ENCODE results near the gene HSPA6.
"Not testable (repeated sequence)": the region's sequence is repeated elsewhere in the genome, so short reads cannot be mapped to it uniquely, and the experiment has no call there.

HSPA6 gene

DNA sequence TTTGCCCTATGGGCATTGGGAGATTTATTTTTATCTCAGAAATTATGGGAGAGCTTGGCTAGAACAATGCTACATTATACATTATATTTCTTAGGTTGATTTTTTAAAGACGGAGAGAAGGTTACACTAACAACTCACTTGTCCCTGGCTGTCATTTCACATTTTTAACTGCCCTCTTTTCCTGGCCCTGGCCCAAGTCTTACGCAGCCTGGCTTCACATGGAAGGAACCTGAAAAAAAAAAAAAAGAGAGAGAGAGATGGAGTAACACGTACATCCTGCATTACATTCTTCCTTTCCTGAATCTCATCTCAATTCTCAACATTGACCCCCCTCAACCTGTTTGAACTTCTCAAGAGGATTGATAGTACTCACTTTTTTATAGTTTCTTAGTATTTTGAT is 4.2 kb downstream of the HSPA6 start:
- H3K4me3 ChIP-seq (ENCODE audit: low read depth in 1 of 2, low read length in 2 of 2); H3K4me1 ChIP-seq (ENCODE audit: insufficient read depth, low read length); H3K27ac ChIP-seq (ENCODE audit: low read depth, low read length); H3K27me3 ChIP-seq (ENCODE audit: control insufficient read depth in 1 of 2, insufficient read depth in 2 of 2, low read length in 2 of 2); H3K9me3 ChIP-seq (ENCODE audit: low read length); H3K36me3 ChIP-seq (ENCODE audit: insufficient read depth, low read length); H3K9ac ChIP-seq (ENCODE audit: low read length): not testable (repeated sequence)

DNA sequence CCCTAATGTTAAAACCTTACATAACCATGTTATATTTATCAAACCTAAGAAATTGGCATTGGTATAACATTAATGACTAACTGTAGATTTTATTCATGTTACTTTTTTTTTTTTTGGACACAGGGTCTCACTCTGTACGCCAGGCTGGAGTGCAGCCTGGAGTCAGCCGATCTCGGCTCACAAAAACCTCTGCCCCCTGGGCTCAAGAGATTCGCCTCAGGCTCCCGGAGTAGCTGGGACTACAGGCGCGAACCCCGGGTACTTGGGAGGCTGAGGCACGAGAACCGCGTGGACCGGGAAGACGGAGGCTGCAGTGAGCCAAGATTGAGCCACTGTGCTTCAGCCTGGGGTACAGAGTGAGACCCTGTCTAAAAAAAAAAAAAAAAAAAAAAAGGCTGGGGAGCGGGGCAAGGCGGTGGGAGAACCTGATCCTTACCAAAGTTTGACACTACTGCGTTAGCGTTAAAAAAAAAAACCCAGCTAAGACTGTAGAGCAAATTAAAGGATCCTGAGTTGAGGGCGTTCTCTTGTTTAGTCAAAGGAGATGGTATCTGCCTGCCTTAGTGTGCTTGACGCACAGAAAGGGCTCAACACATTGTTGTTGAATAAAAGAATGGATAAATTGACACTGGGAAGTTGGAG is 5.2 kb downstream of the HSPA6 start:
- H3K4me3 ChIP-seq (ENCODE audit: low read depth in 1 of 2, low read length in 2 of 2): peak overlapping the region; percentile 13 to 83
- not testable (repeated sequence) for H3K9ac ChIP-seq (ENCODE audit: low read length); H3K4me1 ChIP-seq (ENCODE audit: insufficient read depth, low read length); H3K36me3 ChIP-seq (ENCODE audit: insufficient read depth, low read length); H3K9me3 ChIP-seq (ENCODE audit: low read length); H3K27ac ChIP-seq (ENCODE audit: low read depth, low read length); H3K27me3 ChIP-seq (ENCODE audit: control insufficient read depth in 1 of 2, insufficient read depth in 2 of 2, low read length in 2 of 2)

DNA sequence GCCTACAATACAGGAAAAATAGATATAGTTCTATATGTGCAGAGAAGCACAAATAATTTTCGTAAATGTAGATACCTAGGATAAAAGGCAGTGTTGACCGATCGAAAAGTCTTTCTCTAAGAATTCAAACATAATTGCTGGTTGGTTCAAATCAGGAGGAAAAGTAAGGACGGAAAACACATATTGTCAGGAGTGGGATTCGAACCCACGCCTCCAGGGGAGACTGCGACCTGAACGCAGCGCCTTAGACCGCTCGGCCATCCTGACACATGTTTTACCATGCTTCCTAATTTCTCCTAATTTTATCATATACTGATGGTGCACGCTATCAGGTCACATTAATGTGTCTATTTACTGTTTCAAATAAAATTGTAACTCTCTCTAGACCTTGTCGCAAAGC is 5.8 kb downstream of the HSPA6 start:
- H3K9ac ChIP-seq (ENCODE audit: low read length): not testable (repeated sequence)

DNA sequence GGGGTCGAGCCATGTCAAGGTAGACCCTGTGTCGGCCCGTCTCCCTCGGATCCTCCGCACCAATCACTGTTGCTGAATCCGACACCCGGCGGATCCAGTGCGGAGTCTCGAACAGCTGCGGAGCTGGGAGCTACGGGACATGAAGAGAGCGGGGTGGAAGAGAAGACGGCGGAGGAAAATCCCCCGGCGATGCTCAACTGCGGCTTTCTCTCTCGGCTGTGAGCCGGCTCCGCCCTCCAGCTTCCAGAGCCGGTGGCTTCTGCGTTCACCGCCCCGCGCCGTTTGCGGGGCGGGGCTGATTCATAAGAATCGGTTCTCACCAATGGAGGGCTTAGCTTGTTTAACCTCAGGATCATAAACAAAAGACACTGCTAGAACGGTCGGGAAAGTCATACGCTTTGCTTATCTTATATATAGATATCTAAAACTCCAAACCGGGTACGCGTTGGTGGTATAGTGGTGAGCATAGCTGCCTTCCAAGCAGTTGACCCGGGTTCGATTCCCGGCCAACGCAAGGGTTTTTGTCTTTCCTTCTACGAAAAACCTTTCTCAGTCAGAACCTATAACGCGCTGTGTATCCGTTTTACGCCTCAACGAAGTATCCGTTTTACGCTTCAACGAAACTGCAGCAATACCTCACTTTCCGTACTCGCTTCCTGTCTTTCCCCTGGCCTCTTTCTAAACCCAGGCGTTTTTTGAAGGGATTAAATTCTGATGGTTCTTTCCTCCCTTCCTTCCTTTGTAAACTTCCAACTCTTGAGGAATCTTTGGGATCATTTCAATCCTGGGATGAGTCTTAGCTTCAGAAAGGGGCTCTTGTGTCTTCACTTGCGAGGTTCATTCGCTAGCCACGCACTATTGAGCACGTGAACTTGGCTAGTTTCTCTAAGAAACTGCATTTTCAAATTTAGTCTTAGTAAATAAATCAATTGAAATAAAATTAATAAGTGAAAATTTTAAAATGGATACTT is 6.6 kb downstream of the HSPA6 start:
- H3K4me1 ChIP-seq (ENCODE audit: insufficient read depth, low read length): not testable (repeated sequence)
- peak overlapping the region; percentile 57 for H3K9ac ChIP-seq (ENCODE audit: low read length)

More for the DNA sequence above, 5.8 kb downstream of the HSPA6 start:
- not testable (repeated sequence) for H3K9me3 ChIP-seq (ENCODE audit: low read length); H3K27me3 ChIP-seq (ENCODE audit: control insufficient read depth in 1 of 2, insufficient read depth in 2 of 2, low read length in 2 of 2); H3K36me3 ChIP-seq (ENCODE audit: insufficient read depth, low read length); H3K4me1 ChIP-seq (ENCODE audit: insufficient read depth, low read length); H3K27ac ChIP-seq (ENCODE audit: low read depth, low read length)
- peak overlapping the region; percentile 13 to 83 for H3K4me3 ChIP-seq (ENCODE audit: low read depth in 1 of 2, low read length in 2 of 2)

DNA sequence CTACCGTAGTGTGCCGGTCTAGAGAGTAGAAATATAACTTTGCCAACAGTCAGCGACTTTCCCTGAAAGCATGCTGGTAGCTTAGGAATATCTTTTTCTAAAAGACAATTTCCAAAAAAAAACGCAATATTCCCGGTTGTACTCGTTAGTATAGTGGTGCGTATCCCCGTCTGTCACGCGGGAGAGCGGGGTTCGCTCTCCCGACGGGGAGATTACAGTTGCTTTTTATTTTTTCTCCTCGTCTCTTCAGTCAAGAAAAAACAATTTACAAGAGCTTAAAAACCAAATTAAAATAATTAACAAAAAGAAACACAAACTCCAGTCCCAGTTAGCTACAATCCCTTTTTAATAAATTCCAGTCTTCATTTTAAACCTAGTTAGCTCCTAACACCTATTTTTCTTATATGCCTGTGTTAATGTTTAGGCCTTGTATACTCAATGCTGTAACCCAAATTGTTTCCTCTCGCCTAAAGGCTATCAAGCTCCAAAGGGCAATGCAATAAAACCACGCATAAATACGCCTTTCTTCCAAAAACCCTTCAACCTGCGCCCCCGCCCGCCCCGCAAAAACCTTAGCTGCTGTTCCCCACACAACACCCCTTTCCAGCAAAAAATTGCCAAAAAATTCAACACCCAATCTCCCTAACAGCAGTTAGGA is 7.8 kb downstream of the HSPA6 start:
- no peaks in the 10 kb centered on the region for H3K4me1 ChIP-seq (ENCODE audit: insufficient read depth, low read length)
- no peak overlapping the region for H3K27ac ChIP-seq (ENCODE audit: low read depth, low read length)
- no peak overlapping the region for H3K4me3 ChIP-seq (ENCODE audit: low read depth in 1 of 2, low read length in 2 of 2)
- no peaks in the 10 kb centered on the region for H3K27me3 ChIP-seq (ENCODE audit: control insufficient read depth in 1 of 2, insufficient read depth in 2 of 2, low read length in 2 of 2)
- H3K9ac ChIP-seq (ENCODE audit: low read length): no peak overlapping the region
- H3K36me3 ChIP-seq (ENCODE audit: insufficient read depth, low read length): no peaks in the 10 kb centered on the region
- no peaks in the 10 kb centered on the region for H3K9me3 ChIP-seq (ENCODE audit: low read length)

More for the DNA sequence above, 6.6 kb downstream of the HSPA6 start:
- H3K4me3 ChIP-seq (ENCODE audit: low read depth in 1 of 2, low read length in 2 of 2): peak overlapping the region; percentile 64 to 83
- not testable (repeated sequence) for H3K9me3 ChIP-seq (ENCODE audit: low read length); H3K36me3 ChIP-seq (ENCODE audit: insufficient read depth, low read length); H3K27me3 ChIP-seq (ENCODE audit: control insufficient read depth in 1 of 2, insufficient read depth in 2 of 2, low read length in 2 of 2)
- H3K27ac ChIP-seq (ENCODE audit: low read depth, low read length): peak overlapping the region; percentile 82

DNA sequence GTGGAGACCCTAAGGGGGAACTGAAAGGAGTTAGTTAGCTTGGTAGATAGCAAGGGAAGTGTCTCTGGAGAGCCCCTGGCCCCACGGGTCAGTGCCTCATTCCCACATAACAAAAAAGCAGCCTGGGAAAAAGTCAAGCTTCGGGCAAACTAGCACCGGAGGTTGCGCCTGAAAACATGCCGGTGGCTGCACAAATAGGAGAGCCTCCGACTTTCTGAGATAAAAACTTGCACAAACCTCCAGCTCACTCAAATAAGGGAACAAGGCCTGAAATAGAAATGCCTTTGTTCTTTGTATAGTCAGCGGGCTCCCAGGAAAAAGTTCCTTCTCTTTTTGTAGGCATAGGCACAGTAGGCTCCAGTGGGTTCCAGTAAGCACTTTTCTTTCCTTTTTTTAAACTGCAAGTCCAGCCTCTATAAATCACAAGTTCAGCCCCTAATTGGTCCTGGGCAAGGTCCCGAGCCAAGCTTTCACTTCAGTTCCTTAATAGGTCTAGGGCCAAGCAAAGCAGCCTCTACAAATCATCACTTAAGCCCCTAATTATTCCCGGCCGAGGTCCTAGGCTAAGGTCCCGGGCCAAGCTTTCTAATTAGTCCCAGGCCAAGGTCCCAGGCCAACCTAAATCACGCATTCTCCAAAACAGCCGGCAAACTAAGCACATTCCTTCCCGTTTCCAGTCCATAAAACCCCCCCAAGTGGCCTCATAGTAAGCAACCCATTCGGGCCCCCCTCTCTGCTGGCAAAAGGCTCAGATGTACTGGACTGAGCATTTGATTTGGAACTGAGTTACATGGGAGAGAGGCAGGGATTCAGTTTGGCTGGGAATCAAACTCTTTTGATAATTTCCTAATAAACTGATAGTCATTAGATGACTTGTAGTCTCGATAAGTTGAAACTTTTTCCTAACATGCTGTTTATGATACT is 8.6 kb downstream of the HSPA6 start:
- not testable (repeated sequence) for H3K4me3 ChIP-seq (ENCODE audit: low read depth in 1 of 2, low read length in 2 of 2); H3K9ac ChIP-seq (ENCODE audit: low read length)

DNA sequence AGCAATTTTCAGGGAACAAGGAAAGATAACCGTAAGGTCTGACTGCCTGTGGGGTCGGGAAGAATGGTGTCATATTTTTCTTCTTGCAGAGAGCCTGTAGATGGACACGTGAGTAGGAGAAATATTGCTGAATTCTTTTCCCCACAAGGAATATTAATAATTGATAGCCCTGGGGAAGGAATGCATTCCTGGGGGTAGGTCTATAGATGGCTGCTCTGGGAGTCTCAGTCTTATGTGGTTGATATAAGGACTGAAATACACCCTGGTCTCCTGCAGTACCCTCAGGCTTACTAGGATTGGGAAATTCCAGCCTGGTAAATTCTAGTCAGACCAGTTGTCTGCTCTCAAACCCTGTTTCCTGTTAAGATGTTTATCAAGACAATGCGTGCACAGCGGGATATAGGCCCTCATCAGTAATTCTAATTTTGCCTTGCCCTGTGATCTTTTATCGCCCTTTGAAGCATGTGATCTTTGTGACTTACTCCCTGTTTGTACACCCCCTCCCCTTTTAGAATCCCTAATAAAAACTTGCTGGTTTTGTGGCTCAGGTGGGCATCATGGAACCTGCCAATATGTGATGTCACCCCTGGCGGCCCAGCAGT is 12.8 kb downstream of the HSPA6 start:
- H3K9ac ChIP-seq (ENCODE audit: low read length); H3K27ac ChIP-seq (ENCODE audit: low read depth, low read length); H3K4me1 ChIP-seq (ENCODE audit: insufficient read depth, low read length); H3K27me3 ChIP-seq (ENCODE audit: control insufficient read depth in 1 of 2, insufficient read depth in 2 of 2, low read length in 2 of 2); H3K36me3 ChIP-seq (ENCODE audit: insufficient read depth, low read length); H3K9me3 ChIP-seq (ENCODE audit: low read length); H3K4me3 ChIP-seq (ENCODE audit: low read depth in 1 of 2, low read length in 2 of 2): not testable (repeated sequence)

More for the DNA sequence above, 8.6 kb downstream of the HSPA6 start:
- H3K4me1 ChIP-seq (ENCODE audit: insufficient read depth, low read length); H3K27ac ChIP-seq (ENCODE audit: low read depth, low read length); H3K27me3 ChIP-seq (ENCODE audit: control insufficient read depth in 1 of 2, insufficient read depth in 2 of 2, low read length in 2 of 2); H3K36me3 ChIP-seq (ENCODE audit: insufficient read depth, low read length); H3K9me3 ChIP-seq (ENCODE audit: low read length): not testable (repeated sequence)

DNA sequence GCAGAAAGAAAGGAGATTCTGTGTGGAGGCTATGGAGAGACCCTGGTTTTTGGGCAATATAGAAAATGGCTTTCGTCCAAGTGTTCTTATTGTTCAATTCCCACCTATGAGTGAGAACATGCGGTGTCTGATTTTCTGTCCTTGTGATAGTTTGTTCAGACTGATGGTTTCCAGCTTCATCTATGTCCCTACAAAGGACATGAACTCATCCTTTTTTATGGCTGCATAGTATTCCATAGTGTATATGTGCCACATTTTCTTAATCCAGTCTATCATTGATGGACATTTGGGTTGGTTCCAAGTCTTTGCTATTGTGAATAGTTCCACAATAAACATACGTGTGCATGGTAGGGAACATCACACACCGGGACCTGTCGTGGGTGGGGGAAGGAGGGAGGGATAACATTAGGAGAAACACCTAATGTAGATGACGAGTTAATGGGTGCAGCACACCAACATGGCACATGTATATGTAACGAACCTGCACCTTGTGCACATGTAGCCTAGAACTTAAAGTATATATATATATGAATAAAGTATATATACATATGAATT is 14.7 kb downstream of the HSPA6 start:
- H3K4me3 ChIP-seq (ENCODE audit: low read depth in 1 of 2, low read length in 2 of 2); H3K36me3 ChIP-seq (ENCODE audit: insufficient read depth, low read length); H3K27me3 ChIP-seq (ENCODE audit: control insufficient read depth in 1 of 2, insufficient read depth in 2 of 2, low read length in 2 of 2); H3K4me1 ChIP-seq (ENCODE audit: insufficient read depth, low read length); H3K9ac ChIP-seq (ENCODE audit: low read length); H3K27ac ChIP-seq (ENCODE audit: low read depth, low read length); H3K9me3 ChIP-seq (ENCODE audit: low read length): not testable (repeated sequence)

DNA sequence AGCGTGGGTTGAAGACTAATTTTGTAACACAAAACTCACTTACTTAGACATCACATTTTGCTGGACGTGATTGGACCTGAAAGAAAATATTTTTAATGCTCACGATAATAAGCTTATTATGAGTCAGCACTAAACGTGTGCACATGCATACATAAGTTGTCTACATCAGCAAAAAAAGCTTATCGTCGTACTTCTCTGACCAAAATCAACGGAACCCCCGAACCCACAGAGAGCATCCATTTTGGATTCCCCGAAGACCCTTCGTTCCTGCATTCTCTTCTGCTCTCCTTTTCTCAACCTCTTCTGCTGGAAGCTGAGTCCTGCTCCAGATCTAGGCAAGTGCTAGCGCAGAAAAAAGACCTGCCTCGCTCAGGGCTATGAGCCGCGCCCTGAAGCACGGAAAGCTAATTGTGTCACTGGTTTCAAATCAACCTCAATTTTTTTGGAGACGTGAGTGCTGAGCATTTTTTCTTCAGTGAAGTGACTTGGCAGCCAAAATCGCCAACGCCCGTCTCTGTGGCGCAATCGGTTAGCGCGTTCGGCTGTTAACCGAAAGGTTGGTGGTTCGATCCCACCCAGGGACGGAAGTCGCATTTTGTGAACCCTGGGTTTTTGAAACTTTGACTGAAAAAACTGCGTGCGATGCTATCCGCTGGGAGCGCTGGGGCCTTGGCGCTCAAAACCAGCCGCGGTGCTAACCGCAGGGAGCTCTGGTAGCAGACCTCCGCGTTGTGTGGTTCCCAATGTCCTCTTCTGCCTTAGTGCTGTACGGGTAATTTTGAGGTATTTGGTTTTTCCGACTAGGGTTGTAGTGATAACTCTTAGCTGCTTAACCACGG is 15.6 kb downstream of the HSPA6 start:
- not testable (repeated sequence) for H3K9me3 ChIP-seq (ENCODE audit: low read length); H3K27me3 ChIP-seq (ENCODE audit: control insufficient read depth in 1 of 2, insufficient read depth in 2 of 2, low read length in 2 of 2); H3K27ac ChIP-seq (ENCODE audit: low read depth, low read length); H3K36me3 ChIP-seq (ENCODE audit: insufficient read depth, low read length); H3K4me1 ChIP-seq (ENCODE audit: insufficient read depth, low read length)
- Histone ChIP-seq H3K4me3 (ENCODE audit: low read depth in 1 of 2, low read length in 2 of 2) (peak overlapping the region; percentile 45 to 94), H3K9ac (ENCODE audit: low read length) (peak overlapping the region; percentile 65)

DNA sequence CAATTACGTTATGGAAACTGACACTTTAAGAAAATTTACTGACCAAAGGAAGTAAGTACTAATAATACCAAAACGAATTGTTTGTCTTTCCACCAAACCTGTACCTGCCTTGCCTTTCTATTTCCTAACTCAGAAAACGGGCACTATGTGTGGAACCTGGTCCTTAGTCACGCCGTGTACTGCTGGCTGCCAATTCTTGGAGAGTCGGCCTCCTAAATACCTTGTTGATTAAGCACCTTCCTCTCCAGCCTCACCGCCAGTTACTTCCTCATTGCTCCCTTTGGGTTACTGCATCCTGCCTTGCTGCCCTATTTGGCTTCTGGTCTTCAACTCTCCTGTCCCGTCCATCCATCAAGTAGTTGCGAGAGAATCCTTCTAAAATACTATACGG is 16.2 kb downstream of the HSPA6 start:
- not testable (repeated sequence) for H3K27me3 ChIP-seq (ENCODE audit: control insufficient read depth in 1 of 2, insufficient read depth in 2 of 2, low read length in 2 of 2); H3K27ac ChIP-seq (ENCODE audit: low read depth, low read length); H3K4me1 ChIP-seq (ENCODE audit: insufficient read depth, low read length); H3K36me3 ChIP-seq (ENCODE audit: insufficient read depth, low read length); H3K9me3 ChIP-seq (ENCODE audit: low read length)
- peak overlapping the region; percentile 65 for H3K9ac ChIP-seq (ENCODE audit: low read length)
- peak overlapping the region; percentile 45 to 94 for H3K4me3 ChIP-seq (ENCODE audit: low read depth in 1 of 2, low read length in 2 of 2)

All from muscle layer of colon (tissue), 2 donors.